NB4 (cell line): ENCODE measurements around the gene NKD1.

Experiments used
- DNase-seq: peaks from one replicate; pipeline ENCODE4 v3.0.0; 2010; ENCODE audit warnings: low read depth
- H3K4me3 ChIP-seq: one replicate; pipeline ENCODE4 v1.5.1; 2011; ENCODE audit warnings: mild to moderate bottlenecking, low read depth, low read length, moderate library complexity
- CTCF ChIP-seq: IDR thresholded peaks from one replicate; pipeline ENCODE4 v1.5.1; 2012; ENCODE audit warnings: low read depth, low read length
- MAX ChIP-seq: IDR thresholded peaks from 2 replicates; pipeline ENCODE4 v1.6.1; 2011; ENCODE audit warnings: low read depth, low read length
- MYC ChIP-seq: IDR thresholded peaks from 2 replicates; pipeline ENCODE4 v1.6.1; 2011; ENCODE audit warnings: low read depth, low read length
- POLR2A ChIP-seq: IDR thresholded peaks from 2 replicates; pipeline ENCODE4 v1.6.1; 2011; ENCODE audit warnings: mild to moderate bottlenecking; ENCODE audit not compliant: insufficient read length; ENCODE audit errors: extremely low read depth

The NKD1 gene

GRCh38 chr16:50636753-50637374 is 88.7 kb downstream of the NKD1 start:
- no peak for DNase-seq
- no peak for TF ChIP-seq CTCF
- TF ChIP-seq MAX, result no peak
- no peak for TF ChIP-seq POLR2A
- no peak for TF ChIP-seq MYC
- H3K4me3 ChIP-seq, result no peak overlapping the region

GRCh38 chr16:50637716-50638602 is 89.8 kb downstream of the NKD1 start:
- DNase-seq, result no peak
- TF ChIP-seq CTCF (no peak), MAX (no peak), POLR2A (no peak), MYC (no peak)
- H3K4me3 ChIP-seq, result no peak overlapping the region

GRCh38 chr16:50638816-50639670 is 90.8 kb downstream of the NKD1 start:
- no peak overlapping the region for H3K4me3 ChIP-seq
- TF ChIP-seq MAX (no peak), CTCF (no peak), MYC (no peak), POLR2A (no peak)
- no peak for DNase-seq

- no peak for DNase-seq
- no peak overlapping the region for H3K4me3 ChIP-seq
- TF ChIP-seq POLR2A (no peak), MAX (no peak), CTCF (no peak), MYC (no peak)
These were observed 92.2 kb downstream of the NKD1 start for GRCh38 chr16:50640391-50640790.

GRCh38 chr16:50640919-50641817 is 93.0 kb downstream of the NKD1 start:
- no peak for DNase-seq
- H3K4me3 ChIP-seq, result no peak overlapping the region
- no peak for TF ChIP-seq MYC
- no peak for TF ChIP-seq POLR2A
- TF ChIP-seq CTCF, result no peak
- TF ChIP-seq MAX, result no peak
